CD4-positive, alpha-beta T cell treated with Interleukin-17A for 1 hour (primary cell): Measurements from ENCODE around the gene PTPRT.

ENCODE experiments used
- DNase-seq: peaks from one replicate; pipeline ENCODE4 v3.0.0-alpha.2; 2020

The PTPRT gene

GRCh38 chr20:42350521-42350920 is 839.2 kb downstream of the PTPRT start:
- no peak for DNase-seq

GRCh38 chr20:42346189-42347170 is 843.2 kb downstream of the PTPRT start:
- DNase-seq: no peak

GRCh38 chr20:42341654-42342053 is 848.1 kb downstream of the PTPRT start:
- no peak for DNase-seq

GRCh38 chr20:42340368-42340767 is 849.3 kb downstream of the PTPRT start:
- no peak for DNase-seq

- DNase-seq: no peak
These were observed 851.2 kb downstream of the PTPRT start for GRCh38 chr20:42338294-42339201.

- no peak for DNase-seq
These were observed 853.1 kb downstream of the PTPRT start for GRCh38 chr20:42336576-42336975.

GRCh38 chr20:42319252-42320013 is 870.3 kb downstream of the PTPRT start:
- DNase-seq: no peak

GRCh38 chr20:42313704-42314103 is 876.0 kb downstream of the PTPRT start:
- no peak for DNase-seq

- DNase-seq: no peak
These were observed 880.7 kb downstream of the PTPRT start for GRCh38 chr20:42309050-42309449.

- no peak for DNase-seq
These were observed 881.5 kb downstream of the PTPRT start for GRCh38 chr20:42308171-42308570.

- no peak for DNase-seq
These were observed 894.1 kb downstream of the PTPRT start for GRCh38 chr20:42295592-42295991.

GRCh38 chr20:42294976-42295375 is 894.7 kb downstream of the PTPRT start:
- no peak for DNase-seq

GRCh38 chr20:42281801-42282200 is 907.9 kb downstream of the PTPRT start:
- no peak for DNase-seq

- DNase-seq: no peak
These were observed 912.7 kb downstream of the PTPRT start for GRCh38 chr20:42276718-42277602.

GRCh38 chr20:42274986-42275385 is 914.7 kb downstream of the PTPRT start:
- DNase-seq: no peak

GRCh38 chr20:42272516-42272915 is 917.2 kb downstream of the PTPRT start:
- DNase-seq: no peak

GRCh38 chr20:42270539-42270938 is 919.2 kb downstream of the PTPRT start:
- no peak for DNase-seq

- no peak for DNase-seq
These were observed 921.8 kb downstream of the PTPRT start for GRCh38 chr20:42267793-42268384.

- no peak for DNase-seq
These were observed 927.9 kb downstream of the PTPRT start for GRCh38 chr20:42261766-42262270.

GRCh38 chr20:42260184-42260583 is 929.5 kb downstream of the PTPRT start:
- DNase-seq: no peak

GRCh38 chr20:42259389-42259788 is 930.3 kb downstream of the PTPRT start:
- DNase-seq: no peak
